ENCODE data around the gene WDR89.

- TF ChIP-seq CTCF (IDR thresholded peaks at IDR 0.05) (no peak), HDAC2 (IDR thresholded peaks at IDR 0.05) (no peak)
These were observed 41.3 kb upstream of the WDR89 start for GRCh38 chr14:63682727-63683593.
